HG02852 (cell line): ENCODE results near the gene MYADML2.
A peak's percentile ranks its signal among the peaks of the same experiment; 100 is the strongest.

Experiments used
- ATAC-seq: cut with Tn5 transposase; IDR thresholded peaks from one replicate; pipeline ENCODE4 v1.9.1; 2021; ENCODE audit warnings: mild to moderate bottlenecking, moderate library complexity; ENCODE audit not compliant: unreplicated experiment

MYADML2 gene

GRCh38 chr17:81901167-81902022 is 45.6 kb downstream of the MYADML2 start:
- no peak for ATAC-seq

- ATAC-seq: no peak
These were observed 46.7 kb downstream of the MYADML2 start for GRCh38 chr17:81900181-81900820.

- no peak for ATAC-seq
These were observed 47.4 kb downstream of the MYADML2 start for GRCh38 chr17:81899514-81900166.

- ATAC-seq: no peak
These were observed 48.1 kb downstream of the MYADML2 start for GRCh38 chr17:81898885-81899284.

GRCh38 chr17:81898029-81898866 is 48.8 kb downstream of the MYADML2 start:
- ATAC-seq: no peak

- ATAC-seq: no peak
These were observed 51.6 kb downstream of the MYADML2 start for GRCh38 chr17:81895400-81895799.

- ATAC-seq: peak; percentile 33
These were observed 55.8 kb downstream of the MYADML2 start for GRCh38 chr17:81891303-81891552.

- ATAC-seq: no peak
These were observed 56.4 kb downstream of the MYADML2 start for GRCh38 chr17:81890447-81891302.
